Measurements from ENCODE around the gene STAT2.

- TF ChIP-seq GATA2 (IDR thresholded peaks at IDR 0.05; ENCODE audit: low read depth, low read length) (no peak), GATA3 (IDR thresholded peaks at IDR 0.05; ENCODE audit: low read depth, low read length) (no peak)
Observed at GRCh38 chr12:56315622-56316473, 44.1 kb downstream of the STAT2 start, which contains the start of gene CNPY2.
